Mucosa of descending colon (tissue), 3 donors: Measurements from ENCODE around the gene GALNS. TPM values are rescaled to one million over a fixed set of nuclear protein-coding genes. Genes with fewer than 3 reads are reported as not detected.

Source experiments
- ATAC-seq: fragments of 200-7000 bp; cut with Tn5 transposase; one replicate; pipeline ENCODE4 v1.9.1; 2020; ENCODE audit warnings: mild to moderate bottlenecking, moderate library complexity
- DNase-seq, 3 donors: peaks; one replicate each; pipeline ENCODE4 v3.0.0-alpha.2; 2020
- H3K36me3 ChIP-seq: fragments of 200-600 bp; one replicate; pipeline ENCODE4 v1.8.0; 2021; ENCODE audit warnings: low read depth, mild to moderate bottlenecking
- H3K4me1 ChIP-seq: fragments of 200-600 bp; one replicate; pipeline ENCODE4 v1.8.0; 2021; ENCODE audit warnings: low read depth, mild to moderate bottlenecking
- H3K4me3 ChIP-seq: fragments of 200-600 bp; one replicate; pipeline ENCODE4 v1.8.0; 2021; ENCODE audit warnings: mild to moderate bottlenecking
- H3K9me3 ChIP-seq: fragments of 200-600 bp; one replicate; pipeline ENCODE4 v1.8.0; 2021; ENCODE audit warnings: mild to moderate bottlenecking
- CTCF ChIP-seq: fragments of 200-600 bp; IDR thresholded peaks from one replicate; pipeline ENCODE4 v1.8.0; 2022; ENCODE audit warnings: antibody characterized with exemption, mild to moderate bottlenecking
- intact Hi-C, 2 donors: fragments of 100-400 bp; cut with DNase I in 1 of 2; cut with micrococcal nuclease in 1 of 2; formaldehyde crosslinking; loops; one replicate each; pipeline versions ENCODE4 v1.11.0 to v1.11.1; 2022; cut with DNase I, micrococcal nuclease
- total RNA-seq, 3 donors: library from RNA; stranded (reverse); fragmentation: NEBNext Ultra II Directional in 2 of 3; extraction: Animal tissue kit (Norgen Biotek cat#: 25700) in 2 of 3; gene quantifications; one replicate each; pipeline versions ENCODE4 v1.2.1 to v1.2.4, GENCODE V29; 2021 to 2023
- donor health status: DM: no; HTN: no; CAD: no; lungs with moderate emphysema.
- donor health status: DM: no; HTN: no; CAD: no.
- donor health status: DM: no; HTN: yes; CAD: no.

The GALNS gene
- total RNA-seq, 3 donors from 2014 or later = 37.4 to 65.3 (median 44.0) TPM

GRCh38 chr16:88778541-88779065, 78.1 kb downstream of the GALNS start:
- Histone ChIP-seq H3K36me3 (no peaks in the 10 kb centered on the region), H3K4me1 (peaks cover 58% of the 10 kb centered on the region), H3K4me3 (no peak overlapping the region), H3K9me3 (no peaks in the 10 kb centered on the region)
- no peak for TF ChIP-seq CTCF
- intact Hi-C loops = no loop called here
- DNase-seq (peak in 1 of 3 donors; percentile 46), ATAC-seq (no peak)

- H3K36me3 ChIP-seq = no peaks in the 10 kb centered on the region
- H3K4me3 ChIP-seq = no peak overlapping the region
- intact Hi-C loops = no loop called here
- DNase-seq (no peak), ATAC-seq (no peak)
- no peaks in the 10 kb centered on the region for H3K9me3 ChIP-seq
- no peak for TF ChIP-seq CTCF
- H3K4me1 ChIP-seq = peaks cover 58% of the 10 kb centered on the region
Observed at GRCh38 chr16:88778271-88778525, 78.5 kb downstream of the GALNS start.

GRCh38 chr16:88777471-88778270, 79.1 kb downstream of the GALNS start:
- H3K36me3 ChIP-seq = no peaks in the 10 kb centered on the region
- TF ChIP-seq CTCF = no peak
- ATAC-seq (no peak), DNase-seq (no peak)
- intact Hi-C loops = no loop called here
- no peak overlapping the region for H3K4me3 ChIP-seq
- H3K9me3 ChIP-seq = no peaks in the 10 kb centered on the region
- peaks cover 53% of the 10 kb centered on the region for H3K4me1 ChIP-seq

- H3K9me3 ChIP-seq = no peaks in the 10 kb centered on the region
- no peak for TF ChIP-seq CTCF
- peaks cover 50% of the 10 kb centered on the region for H3K4me1 ChIP-seq
- no peak for ATAC-seq
- H3K4me3 ChIP-seq = no peak overlapping the region
- intact Hi-C loops = no loop called here
- H3K36me3 ChIP-seq = no peaks in the 10 kb centered on the region
- no peak for DNase-seq
Observed at GRCh38 chr16:88775825-88776224, 80.9 kb downstream of the GALNS start.

- H3K4me3 ChIP-seq = no peak overlapping the region
- intact Hi-C loops = no loop called here
- H3K9me3 ChIP-seq = no peaks in the 10 kb centered on the region
- DNase-seq (peak in 1 of 3 donors; percentile 44), ATAC-seq (no peak)
- H3K36me3 ChIP-seq = no peaks in the 10 kb centered on the region
- H3K4me1 ChIP-seq = peaks cover 50% of the 10 kb centered on the region
- TF ChIP-seq CTCF = no peak
Observed at GRCh38 chr16:88774544-88775393, 82.0 kb downstream of the GALNS start.
